H9 (cell line): ENCODE data around the gene DCPS. TPM values are rescaled to one million over a fixed set of nuclear protein-coding genes. Genes with fewer than 3 reads are reported as not detected.

ENCODE experiments used
- DNase-seq: peaks from one replicate; pipeline ENCODE4 v3.0.0-alpha.2; 2017
- H2AFZ ChIP-seq: one replicate; pipeline ENCODE4 v1.6.1; 2013; ENCODE audit warnings: mild to moderate bottlenecking, low read length, control low read depth, moderate library complexity
- H2AK5ac ChIP-seq: 2 replicates; pipeline ENCODE4 v1.6.1; 2013; ENCODE audit warnings: low read length, control low read depth, mixed read lengths; ENCODE audit not compliant: insufficient read length
- H2BK120ac ChIP-seq: one replicate; pipeline ENCODE4 v1.6.1; 2013; ENCODE audit warnings: low read depth, mild to moderate bottlenecking, low read length, control low read depth, inconsistent platforms; ENCODE audit not compliant: poor library complexity, severe bottlenecking
- H2BK12ac ChIP-seq: 2 replicates; pipeline ENCODE4 v1.6.1; 2013; ENCODE audit warnings: low read length, control low read depth, mixed read lengths, low read depth; ENCODE audit not compliant: insufficient read length
- H2BK15ac ChIP-seq: 2 replicates; pipeline ENCODE4 v1.6.1; 2013; ENCODE audit warnings: low read depth, low read length, control low read depth
- H2BK20ac ChIP-seq: one replicate; pipeline ENCODE4 v1.6.1; 2013; ENCODE audit warnings: low read depth, mild to moderate bottlenecking, low read length, control low read depth, inconsistent platforms; ENCODE audit not compliant: poor library complexity, severe bottlenecking
- H2BK5ac ChIP-seq: 2 replicates; pipeline ENCODE4 v1.6.1; 2013; ENCODE audit warnings: low read length, control low read depth, mixed read lengths; ENCODE audit not compliant: insufficient read length
- H3K14ac ChIP-seq: 2 replicates; pipeline ENCODE4 v1.6.1; 2013; ENCODE audit warnings: low read length, control low read depth; ENCODE audit not compliant: insufficient read depth
- H3K18ac ChIP-seq: 2 replicates; pipeline ENCODE4 v1.6.1; 2013; ENCODE audit warnings: low read depth, mild to moderate bottlenecking, mixed read lengths, low read length, control low read depth; ENCODE audit not compliant: insufficient read length
- H3K23ac ChIP-seq: 2 replicates; pipeline ENCODE4 v1.6.1; 2013; ENCODE audit warnings: low read length, control low read depth, mixed read lengths, low read depth; ENCODE audit not compliant: insufficient read length
- H3K23me2 ChIP-seq: 2 replicates; pipeline ENCODE4 v1.6.1; 2013; ENCODE audit warnings: low read depth, mild to moderate bottlenecking, mixed read lengths, low read length, control low read depth; ENCODE audit not compliant: insufficient read length, poor library complexity, severe bottlenecking
- H3K27ac ChIP-seq: 2 replicates; pipeline ENCODE4 v1.5.1; 2013; ENCODE audit warnings: low read length, control low read depth, mixed read lengths, low read depth; ENCODE audit not compliant: insufficient read length
- H3K27me3 ChIP-seq: 2 replicates; pipeline ENCODE4 v1.6.1; 2013; ENCODE audit warnings: low read length, control low read depth, inconsistent platforms; ENCODE audit not compliant: insufficient read depth
- H3K4ac ChIP-seq: 2 replicates; pipeline ENCODE4 v1.6.1; 2013; ENCODE audit warnings: low read depth, mild to moderate bottlenecking, control low read depth, inconsistent platforms, low read length, moderate library complexity
- H3K4me1 ChIP-seq: 2 replicates; pipeline ENCODE4 v1.6.1; 2013; ENCODE audit warnings: low read length, control low read depth, inconsistent platforms; ENCODE audit not compliant: insufficient read depth
- H3K4me2 ChIP-seq: 2 replicates; pipeline ENCODE4 v1.6.1; 2013; ENCODE audit warnings: low read length, control low read depth, mixed read lengths; ENCODE audit not compliant: insufficient read length, insufficient read depth
- H3K56ac ChIP-seq: 2 replicates; pipeline ENCODE4 v1.6.1; 2013; ENCODE audit warnings: low read depth, mild to moderate bottlenecking, mixed read lengths, low read length, control low read depth; ENCODE audit not compliant: insufficient read length
- H3K79me1 ChIP-seq: 2 replicates; pipeline ENCODE4 v1.6.1; 2013; ENCODE audit warnings: low read depth, mild to moderate bottlenecking, moderate library complexity, low read length, control low read depth, inconsistent platforms; ENCODE audit not compliant: insufficient read depth, poor library complexity, severe bottlenecking
- H3K79me2 ChIP-seq: 2 replicates; pipeline ENCODE4 v1.6.1; 2013; ENCODE audit warnings: low read length, control low read depth, inconsistent platforms; ENCODE audit not compliant: insufficient read depth
- H3K9ac ChIP-seq: 2 replicates; pipeline ENCODE4 v1.6.1; 2013; ENCODE audit warnings: low read length, control low read depth, mixed read lengths; ENCODE audit not compliant: insufficient read length; ENCODE audit errors: extremely low read depth
- H3K9me3 ChIP-seq: one replicate; pipeline ENCODE4 v1.6.1; 2013; ENCODE audit warnings: low read depth, low read length, inconsistent platforms; ENCODE audit not compliant: control insufficient read depth
- H3T11ph ChIP-seq: one replicate; pipeline ENCODE4 v1.6.1; 2013; ENCODE audit warnings: mild to moderate bottlenecking, low read length, control low read depth, inconsistent platforms
- H4K20me1 ChIP-seq: one replicate; pipeline ENCODE4 v1.6.1; 2013; ENCODE audit not compliant: control insufficient read depth, insufficient read length, insufficient read depth
- H4K5ac ChIP-seq: 2 replicates; pipeline ENCODE4 v1.6.1; 2013; ENCODE audit warnings: low read depth, mild to moderate bottlenecking, mixed read lengths, low read length, control low read depth; ENCODE audit not compliant: insufficient read length
- H4K8ac ChIP-seq: replicated peaks from 2 replicates; pipeline ENCODE4 v1.6.1; 2013; ENCODE audit warnings: low read length, control low read depth, mixed read lengths, low read depth; ENCODE audit not compliant: insufficient read length
- H4K91ac ChIP-seq: 2 replicates; pipeline ENCODE4 v1.6.1; 2013; ENCODE audit warnings: low read depth, mild to moderate bottlenecking, moderate library complexity, mixed read lengths, low read length, control low read depth; ENCODE audit not compliant: insufficient read length
- H3K27ac Mint-ChIP-seq, 3 experiments: 2 replicates in 2 of 3; 3 replicates in 1 of 3; pipeline ENCODE4 v1.8.0; 2020 to 2021; ENCODE audit warnings: mixed read lengths in 3 of 3, mild to moderate bottlenecking in 1 of 3, moderate library complexity in 1 of 3
- H3K27me3 Mint-ChIP-seq: 2 replicates; pipeline ENCODE4 v1.8.0; 2021; ENCODE audit warnings: low read depth, mild to moderate bottlenecking, moderate library complexity, mixed read lengths
- H3K36me3 Mint-ChIP-seq, 3 experiments: 2 replicates in 2 of 3; 3 replicates in 1 of 3; pipeline ENCODE4 v1.8.0; 2020 to 2021; ENCODE audit warnings: low read depth in 3 of 3, mixed read lengths in 3 of 3; ENCODE audit not compliant: insufficient read depth in 1 of 3
- H3K4me1 Mint-ChIP-seq, 2 experiments: 2 replicates each; pipeline ENCODE4 v1.8.0; 2020; ENCODE audit warnings: mixed read lengths in 2 of 2
- H3K4me3 Mint-ChIP-seq, 2 experiments: 2 replicates in 1 of 2; 3 replicates in 1 of 2; pipeline ENCODE4 v1.8.0; 2020 to 2021; ENCODE audit warnings: mild to moderate bottlenecking in 2 of 2, mixed read lengths in 2 of 2, moderate library complexity in 1 of 2
- H3K9me3 Mint-ChIP-seq, 2 experiments: 2 replicates in 1 of 2; 3 replicates in 1 of 2; pipeline ENCODE4 v1.8.0; 2020; ENCODE audit warnings: mild to moderate bottlenecking in 2 of 2, mixed read lengths in 2 of 2, moderate library complexity in 1 of 2
- CTCF ChIP-seq: fragments of 200-600 bp; sonication (generic); conservative IDR thresholded peaks from 3 replicates; pipeline ENCODE4 v1.8.0; 2021; ENCODE audit warnings: antibody characterized with exemption, mild to moderate bottlenecking
- WGBS: extraction: QIAGEN DNeasy Blood & Tissue Kit; methylation state at CpG from one replicate; pipeline ENCODE4 v1.1.7; 2013; ENCODE audit warnings: missing lambda C conversion rate, low lambda C conversion rate, mixed read lengths; ENCODE audit not compliant: insufficient read length; ENCODE audit errors: extremely low coverage; 5-methylcytosine and 5-hydroxymethylcytosine counted together
- total RNA-seq: library from RNA; stranded (reverse); gene quantifications from 2 replicates; pipeline ENCODE4 v1.2.1, GENCODE V29; 2021

Gene DCPS
- total RNA-seq, 1 experiment from 2014 or later: 27.7 TPM

- H3K23me2 ChIP-seq: no peaks in the 10 kb centered on the region
- H3K18ac ChIP-seq: no peak overlapping the region
- H3K14ac ChIP-seq: no peak overlapping the region
- H3K27me3 Mint-ChIP-seq: no peaks in the 10 kb centered on the region
- H2BK20ac ChIP-seq: no peak overlapping the region
- no peak for DNase-seq
- H2BK5ac ChIP-seq: no peak overlapping the region
- H3K4me1 Mint-ChIP-seq: peaks cover 11 to 16% of the 10 kb centered on the region in 2 experiments
- H3K79me1 ChIP-seq: peaks cover 3% of the 10 kb centered on the region
- H3K9me3 ChIP-seq: no peaks in the 10 kb centered on the region
- no peak overlapping the region for H4K91ac ChIP-seq
- H3K79me2 ChIP-seq: no peaks in the 10 kb centered on the region; the same call in 1 of the 2 replicates
- H3K27ac ChIP-seq: no peak overlapping the region
- H3T11ph ChIP-seq: no peak overlapping the region
- no CpG with 5 or more reads among the region's 20 CpGs for WGBS
- H3K4me3 Mint-ChIP-seq: no peak overlapping the region
- H2AK5ac ChIP-seq: no peak overlapping the region
- H3K36me3 Mint-ChIP-seq: no peaks in the 10 kb centered on the region; a peak in 1 of 7 replicates
- H3K4ac ChIP-seq: no peak overlapping the region
- H2BK12ac ChIP-seq: no peak overlapping the region
- no peak overlapping the region for H3K4me2 ChIP-seq
- no peak overlapping the region for H3K23ac ChIP-seq
- H3K56ac ChIP-seq: no peak overlapping the region
- no peak for TF ChIP-seq CTCF
- H3K27me3 ChIP-seq: no peaks in the 10 kb centered on the region
- H3K9ac ChIP-seq: no peak overlapping the region
- H4K20me1 ChIP-seq: no peaks in the 10 kb centered on the region
- H3K27ac Mint-ChIP-seq: peak overlapping the region in 1 of 3 experiments; percentile 68; a peak in 2 of 7 replicates
- peaks cover 2% of the 10 kb centered on the region; the same call in 1 of the 2 replicates for H3K4me1 ChIP-seq
- no peak overlapping the region for H2AFZ ChIP-seq
- no peak overlapping the region for H2BK120ac ChIP-seq
- no peaks in the 10 kb centered on the region for H3K9me3 Mint-ChIP-seq
- H2BK15ac ChIP-seq: no peak overlapping the region
- H4K8ac ChIP-seq: no peak overlapping the region
- H4K5ac ChIP-seq: no peak overlapping the region
Measured at GRCh38 chr11:126383339-126384335, 79.8 kb downstream of the DCPS start.
